ENCODE data around the gene LMF1.

- TF ChIP-seq CTCF (IDR thresholded peaks at IDR 0.05) (no peak), ZFX (IDR thresholded peaks at IDR 0.05; ENCODE audit: borderline replicate concordance) (no peak)
Observed at GRCh38 chr16:970766-971581, at the start of gene LMF1.
